AG04450 (cell line): ENCODE measurements around the gene RPS27A. TPM values are rescaled to one million over a fixed set of nuclear protein-coding genes. Genes with fewer than 3 reads are reported as not detected.
"Not testable (repeated sequence)": the region's sequence is repeated elsewhere in the genome, so short reads cannot be mapped to it uniquely, and the experiment has no call there.

Experiments used
- CTCF ChIA-PET: fragments of 300-600, 350-600 bp; formaldehyde crosslinking; extraction: SDS; loops from one replicate; lab custom pipeline; 2022; ENCODE audit warnings: antibody characterized with exemption, inconsistent platforms; lab: Charles Lee
- POLR2A ChIA-PET: fragments of 350-600 bp; formaldehyde crosslinking; extraction: SDS; loops from one replicate; lab custom pipeline; 2021; ENCODE audit warnings: antibody characterized with exemption, inconsistent platforms; lab: Yijun Ruan, JAX
- DNase-seq: peaks from one replicate; pipeline ENCODE4 v3.0.0-alpha.2; 2011; ENCODE audit warnings: low read depth, low spot score
- H3K27ac ChIP-seq: one replicate; pipeline ENCODE4 v1.5.1; 2012; ENCODE audit warnings: low read depth, low read length, control low read depth
- H3K27me3 ChIP-seq: one replicate; pipeline ENCODE4 v1.6.0; 2012; ENCODE audit warnings: low read length; ENCODE audit not compliant: control insufficient read depth, insufficient read depth
- H3K4me3 ChIP-seq: 2 replicates; pipeline ENCODE4 v1.5.1; 2011; ENCODE audit warnings: mild to moderate bottlenecking, low read depth, low read length, control low read depth
- H3K9me3 ChIP-seq: 2 replicates; pipeline ENCODE4 v1.5.1; 2012; ENCODE audit warnings: low read length; ENCODE audit not compliant: control insufficient read depth, insufficient read depth
- polyA plus RNA-seq: library from polyadenylated mRNA; depleted of rRNA; stranded (reverse); fragments of >200 nt; gene quantifications from 2 replicates; pipeline ENCODE4 v1.2.3, GENCODE V29; 2011; rRNA removed
- TF ChIP-seq, protein P1 (sequence below): IDR thresholded peaks from 2 replicates; pipeline ENCODE4 v1.5.1; 2011; ENCODE audit warnings: low read depth, low read length, control low read depth, inconsistent platforms

RPS27A gene
- polyA plus RNA-seq, 1 experiment: 2,078 TPM

DNA sequence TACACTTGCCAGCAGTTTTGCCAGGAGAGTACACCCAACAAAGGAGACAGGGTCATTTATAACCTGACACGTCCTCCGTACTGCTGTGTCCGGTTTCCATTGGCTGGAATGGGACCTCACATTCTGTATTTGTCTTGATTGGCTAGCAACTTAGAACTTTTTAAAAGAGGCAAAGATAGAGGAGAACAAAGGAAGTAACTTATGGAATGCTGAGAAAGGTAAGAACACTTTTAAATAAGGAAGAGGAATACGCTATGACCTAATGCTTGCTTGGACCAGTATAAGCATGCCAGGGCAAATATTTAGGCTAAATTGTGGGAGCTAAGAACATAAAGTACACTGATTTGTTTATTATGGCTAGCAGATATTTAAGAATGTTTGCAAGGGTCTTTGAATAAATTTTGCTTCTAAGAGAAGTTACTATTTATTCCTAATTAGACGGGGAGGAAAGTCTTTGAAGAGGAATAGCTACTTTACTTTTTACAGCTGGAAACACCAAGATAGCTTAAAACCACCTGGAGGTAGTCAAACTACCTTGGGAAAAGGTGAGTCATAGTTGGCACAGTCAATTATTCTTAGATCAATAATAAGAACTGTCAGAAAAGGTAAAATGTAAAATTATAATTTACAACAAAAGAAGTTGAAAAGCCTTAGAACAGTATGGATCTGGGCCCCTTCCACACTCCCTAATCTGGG, 48.5 kb downstream of the RPS27A start:
- H3K27ac ChIP-seq, POLR2A ChIA-PET, H3K27me3 ChIP-seq, CTCF ChIA-PET, H3K4me3 ChIP-seq, DNase-seq, H3K9me3 ChIP-seq: not testable (repeated sequence)

DNA sequence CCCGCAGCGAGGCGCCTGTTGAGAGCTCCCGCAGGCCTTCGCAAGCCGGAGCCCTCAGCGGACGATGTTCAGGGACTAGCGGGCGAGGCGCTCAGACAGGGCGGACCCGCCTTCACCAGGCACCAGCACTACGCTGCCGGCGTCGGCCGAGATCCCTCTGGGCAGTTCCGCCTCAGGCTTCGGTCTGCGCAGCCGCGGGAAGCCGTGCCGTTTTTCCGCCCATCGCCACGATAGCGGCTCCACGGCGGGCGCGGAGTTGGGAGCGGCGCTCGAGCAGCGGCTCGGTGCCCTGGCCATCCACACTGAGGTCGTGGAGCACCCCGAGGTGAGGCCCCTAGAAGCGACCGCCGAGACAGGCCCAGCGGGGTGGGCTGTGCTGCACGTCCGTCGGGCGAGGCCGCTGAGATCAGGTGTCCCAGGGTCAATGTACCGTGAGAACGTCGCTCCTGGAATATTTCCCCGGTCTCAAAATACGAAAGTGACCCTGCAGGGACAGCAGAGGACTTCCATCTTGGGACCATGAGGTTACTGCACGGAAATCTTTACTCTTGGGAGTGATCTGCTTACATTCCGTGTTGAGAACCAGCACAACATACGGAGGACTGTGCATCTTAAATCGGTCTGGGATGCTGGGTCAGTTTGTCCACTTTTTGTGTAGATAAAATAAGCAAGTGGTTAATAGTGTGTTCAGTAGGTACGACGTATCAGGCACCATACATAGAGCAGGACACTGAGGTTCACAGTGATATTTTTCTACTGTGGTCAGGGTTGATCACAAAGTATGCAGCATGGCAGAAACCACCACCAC, 49.8 kb downstream of the RPS27A start:
- Histone ChIP-seq H3K4me3 (peak overlapping the region; percentile 75), H3K27me3 (no peaks in the 10 kb centered on the region), H3K27ac (peak overlapping the region; percentile 77), H3K9me3 (no peaks in the 10 kb centered on the region; the same call in 1 of the 2 replicates)
- ChIA-PET CTCF (no interaction called here), POLR2A (no interaction called here)
- DNase-seq: peak; percentile 55
- TF ChIP-seq, protein P1, sequence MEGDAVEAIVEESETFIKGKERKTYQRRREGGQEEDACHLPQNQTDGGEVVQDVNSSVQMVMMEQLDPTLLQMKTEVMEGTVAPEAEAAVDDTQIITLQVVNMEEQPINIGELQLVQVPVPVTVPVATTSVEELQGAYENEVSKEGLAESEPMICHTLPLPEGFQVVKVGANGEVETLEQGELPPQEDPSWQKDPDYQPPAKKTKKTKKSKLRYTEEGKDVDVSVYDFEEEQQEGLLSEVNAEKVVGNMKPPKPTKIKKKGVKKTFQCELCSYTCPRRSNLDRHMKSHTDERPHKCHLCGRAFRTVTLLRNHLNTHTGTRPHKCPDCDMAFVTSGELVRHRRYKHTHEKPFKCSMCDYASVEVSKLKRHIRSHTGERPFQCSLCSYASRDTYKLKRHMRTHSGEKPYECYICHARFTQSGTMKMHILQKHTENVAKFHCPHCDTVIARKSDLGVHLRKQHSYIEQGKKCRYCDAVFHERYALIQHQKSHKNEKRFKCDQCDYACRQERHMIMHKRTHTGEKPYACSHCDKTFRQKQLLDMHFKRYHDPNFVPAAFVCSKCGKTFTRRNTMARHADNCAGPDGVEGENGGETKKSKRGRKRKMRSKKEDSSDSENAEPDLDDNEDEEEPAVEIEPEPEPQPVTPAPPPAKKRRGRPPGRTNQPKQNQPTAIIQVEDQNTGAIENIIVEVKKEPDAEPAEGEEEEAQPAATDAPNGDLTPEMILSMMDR: no peak

DNA sequence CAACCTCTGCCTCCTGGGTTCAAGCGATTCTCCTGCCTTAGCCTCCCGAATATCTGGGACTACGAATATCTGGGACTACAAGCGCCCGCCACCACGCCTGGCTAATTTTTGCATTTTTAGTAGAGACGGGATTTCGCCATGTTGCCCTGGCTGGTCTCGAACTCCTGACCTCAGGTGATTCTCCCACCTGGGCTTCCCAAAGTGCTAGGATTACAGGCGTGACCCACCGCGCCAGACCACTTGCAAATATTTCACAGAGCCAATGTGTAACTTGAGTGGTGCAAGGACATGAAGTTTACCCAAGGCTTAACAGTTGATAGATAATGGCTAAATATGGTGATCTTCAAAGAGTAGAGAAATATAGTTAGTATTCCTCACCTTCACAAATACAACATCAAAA, 50.6 kb downstream of the RPS27A start:
- H3K27ac ChIP-seq: no peak overlapping the region
- no peak overlapping the region for H3K4me3 ChIP-seq
- TF ChIP-seq, protein P1: no peak

More for the DNA sequence above, 50.6 kb downstream of the RPS27A start:
- ChIA-PET CTCF (no interaction called here), POLR2A (no interaction called here)
- DNase-seq: no peak
- Histone ChIP-seq H3K27me3 (no peaks in the 10 kb centered on the region), H3K9me3 (no peaks in the 10 kb centered on the region; the same call in 1 of the 2 replicates)

Other genes starting within 250 kb of the RPS27A start
- 652 and 668 TPM in 2 replicates for gene RTN4, start 182.2 kb upstream of the RPS27A start, polyA plus RNA-seq
- gene CLHC1, start 395 bp upstream of the RPS27A start, polyA plus RNA-seq: 9.4 and 14.4 TPM in 2 replicates
- 20.6 and 28.7 TPM in 2 replicates for gene MTIF2, start 36.5 kb downstream of the RPS27A start, polyA plus RNA-seq
- gene CCDC88A, start 187.2 kb downstream of the RPS27A start, polyA plus RNA-seq: 32.5 and 44.7 TPM in 2 replicates